Transverse colon (tissue), 4 donors: ENCODE data around the gene PBX3. TPM values are rescaled to one million over a fixed set of nuclear protein-coding genes. Genes with fewer than 3 reads are reported as not detected.

Experiments used
- DNase-seq: peaks from one replicate; pipeline ENCODE4 v3.0.0-alpha.2; 2019
- H3K27ac ChIP-seq, 4 donors: fragments of 200-600 bp; sonication (generic); 2 replicates each; pipeline ENCODE4 v1.5.1; 2016 to 2018; ENCODE audit warnings: inconsistent platforms in 4 of 4
- H3K27me3 ChIP-seq: fragments of 200-600 bp; sonication (generic); 2 replicates; pipeline ENCODE4 v1.5.1; 2017; ENCODE audit warnings: inconsistent platforms
- H3K36me3 ChIP-seq, 4 donors: fragments of 200-600 bp; sonication (generic); 2 replicates each; pipeline ENCODE4 v1.5.1; 2017 to 2019; ENCODE audit warnings: inconsistent platforms in 4 of 4
- H3K4me1 ChIP-seq, 4 donors: fragments of 200-600 bp; sonication (generic); 2 replicates each; pipeline ENCODE4 v1.5.1; 2017 to 2020; ENCODE audit warnings: inconsistent platforms in 4 of 4
- H3K4me3 ChIP-seq, 4 donors: fragments of 200-600 bp; sonication (generic); 1 replicate in 1 of 4; 2 replicates in 3 of 4; pipeline versions ENCODE4 v1.5.1 to v1.6.1; 2017 to 2019; ENCODE audit warnings: inconsistent platforms in 4 of 4
- H3K9me3 ChIP-seq, 2 donors: fragments of 200-600 bp; sonication (generic); 2 replicates each; pipeline ENCODE4 v1.5.1; 2017 to 2019; ENCODE audit warnings: inconsistent platforms in 2 of 2
- CTCF ChIP-seq, 5 experiments: fragments of 200-600 bp in 3 of 5; fragments of 450-650 bp in 2 of 5; sonication (generic) in 3 of 5; IDR thresholded peaks; 1 replicate in 2 of 5; 2 replicates in 3 of 5; pipeline ENCODE4 v1.5.1; 2016 to 2017; ENCODE audit warnings: antibody characterized with exemption in 5 of 5, inconsistent platforms in 3 of 5, mild to moderate bottlenecking in 2 of 5, moderate library complexity in 1 of 5
- EP300 ChIP-seq: sonication (generic); formaldehyde crosslinking; IDR thresholded peaks from one replicate; pipeline ENCODE4 v1.6.1; 2017; ENCODE audit warnings: antibody characterized with exemption, low read depth
- POLR2A ChIP-seq: fragments of 450-650 bp; IDR thresholded peaks from one replicate; pipeline ENCODE4 v1.6.1; 2016; ENCODE audit warnings: antibody characterized with exemption, mild to moderate bottlenecking, moderate library complexity
- POLR2AphosphoS5 ChIP-seq, 3 donors: sonication (generic); formaldehyde crosslinking; IDR thresholded peaks; one replicate each; pipeline ENCODE4 v1.6.1; 2016; ENCODE audit warnings: antibody characterized with exemption in 3 of 3
- WGBS, 2 donors: methylation state at CpG; one replicate each; pipeline ENCODE4 v1.1.5; 2018; ENCODE audit warnings: low coverage in 1 of 2; 5-methylcytosine and 5-hydroxymethylcytosine counted together
- in situ Hi-C, 4 donors: fragments of 200-750 bp; cut with MboI; loops; one replicate each; pipeline versions ENCODE4 v1.15.0 to v1.15.1; 2017; ENCODE audit warnings: low sequenced_read_pairs in 3 of 4, low pct_ligation_motif_present in 1 of 4, low pct_unique_long_range_greater_than_20kb in 1 of 4
- intact Hi-C: fragments of 100-400 bp; cut with DNase I; formaldehyde crosslinking; loops from one replicate; pipeline ENCODE4 v1.15.1; 2023; ENCODE audit warnings: low total_unique reads
- total RNA-seq, 4 donors: library from RNA; depleted of rRNA; stranded (reverse); fragments of >200 nt; gene quantifications; one replicate each; pipeline ENCODE4 v1.1.0, GENCODE V29; 2016

PBX3 gene
- total RNA-seq, 4 donors from 2014 or later, result 16.4 to 70.3 (median 20.4) TPM

DNA sequence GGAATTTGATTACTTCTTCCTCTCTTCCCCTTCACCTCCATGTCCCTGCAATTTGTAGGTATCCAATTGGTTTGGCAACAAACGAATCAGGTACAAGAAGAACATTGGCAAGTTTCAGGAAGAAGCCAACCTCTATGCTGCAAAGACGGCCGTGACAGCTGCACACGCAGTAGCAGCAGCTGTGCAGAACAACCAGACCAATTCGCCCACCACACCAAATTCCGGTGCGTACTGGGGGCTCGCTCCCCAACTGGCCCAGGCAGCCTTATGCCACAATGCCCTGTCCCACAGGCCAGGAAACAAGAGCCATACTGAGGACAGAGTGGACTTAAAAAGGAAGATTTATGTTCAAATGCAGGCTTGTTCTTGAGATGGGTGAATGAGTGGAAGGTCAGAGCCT lies 213.5 kb downstream of the PBX3 start:
- in situ Hi-C loops, result loop anchor here in 1 of 4 donors (25.0 kb wide), 1 partner anchor 548 kb away; no protein-coding TSS in a partner anchor
- no peak for TF ChIP-seq POLR2AphosphoS5 (IDR thresholded peaks at IDR 0.05)
- no peak for TF ChIP-seq EP300
- no peak for TF ChIP-seq POLR2A
- no peak for TF ChIP-seq CTCF (IDR thresholded peaks at IDR 0.05)
- Histone ChIP-seq H3K27me3 (no peaks in the 10 kb centered on the region), H3K4me3 (no peak overlapping the region), H3K36me3 (no peaks in the 10 kb centered on the region), H3K9me3 (no peaks in the 10 kb centered on the region), H3K4me1 (no peaks in the 10 kb centered on the region), H3K27ac (no peak overlapping the region)
- DNase-seq, result no peak
- WGBS, 2 donors, result 80 to 96% methylated on average over 1 to 8 of the region's 8 CpGs
- intact Hi-C loops, result no loop called here

DNA sequence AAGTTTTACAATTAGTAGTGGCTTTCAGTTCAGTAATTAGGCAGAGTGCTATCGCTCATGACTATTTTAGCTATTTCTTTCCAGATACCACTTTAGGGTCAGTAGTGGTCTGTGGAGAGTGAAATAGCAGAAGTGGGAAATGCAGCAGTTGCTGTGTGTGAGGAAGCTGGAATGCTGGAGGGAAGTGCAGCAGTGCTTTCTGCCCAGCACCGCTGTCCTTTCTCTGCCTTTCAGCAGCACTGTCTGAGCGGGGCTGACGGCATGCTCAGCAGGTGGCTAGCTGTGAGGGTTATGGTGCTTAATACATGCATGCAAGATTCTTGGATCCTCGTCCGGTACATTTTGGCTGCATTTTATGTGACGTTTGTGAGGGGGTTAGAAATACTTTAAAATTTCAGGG lies 213.9 kb downstream of the PBX3 start:
- in situ Hi-C loops, result loop anchor here in 1 of 4 donors (25.0 kb wide), 1 partner anchor 549 kb away; no protein-coding TSS in a partner anchor
- intact Hi-C loops, result no loop called here
- Histone ChIP-seq H3K9me3 (no peaks in the 10 kb centered on the region), H3K4me1 (no peaks in the 10 kb centered on the region), H3K36me3 (no peaks in the 10 kb centered on the region), H3K27me3 (no peaks in the 10 kb centered on the region), H3K27ac (no peak overlapping the region), H3K4me3 (no peak overlapping the region)
- DNase-seq, result no peak
- WGBS, 2 donors, result 83 to 100% methylated on average over 1 to 7 of the region's 7 CpGs
- TF ChIP-seq EP300 (no peak), POLR2AphosphoS5 (IDR thresholded peaks at IDR 0.05) (no peak), POLR2A (no peak), CTCF (IDR thresholded peaks at IDR 0.05) (no peak)

- in situ Hi-C loops, result loop anchor here in 1 of 4 donors (25.0 kb wide), 1 partner anchor 552 kb away; no protein-coding TSS in a partner anchor
- intact Hi-C loops, result no loop called here
- 79 to 81% methylated on average over 2 of the region's 2 CpGs for WGBS, 2 donors
Measured at GRCh38 chr9:125963932-125964331, 216.8 kb downstream of the PBX3 start.

GRCh38 chr9:125964702-125965225 lies 217.6 kb downstream of the PBX3 start:
- 90% methylated on average over 6 of the region's 6 CpGs; no CpG with 5 or more reads in 1 of the 2 donors for WGBS, 2 donors
- no peaks in the 10 kb centered on the region for H3K36me3 ChIP-seq
- intact Hi-C loops, result no loop called here

More at GRCh38 chr9:125963932-125964331, 216.8 kb downstream of the PBX3 start:
- TF ChIP-seq CTCF (IDR thresholded peaks at IDR 0.05) (no peak), EP300 (no peak), POLR2AphosphoS5 (IDR thresholded peaks at IDR 0.05) (no peak), POLR2A (no peak)
- Histone ChIP-seq H3K27ac (no peak overlapping the region), H3K9me3 (no peaks in the 10 kb centered on the region), H3K4me1 (no peaks in the 10 kb centered on the region), H3K36me3 (no peaks in the 10 kb centered on the region), H3K27me3 (no peaks in the 10 kb centered on the region), H3K4me3 (no peak overlapping the region)
- DNase-seq, result no peak

More at GRCh38 chr9:125964702-125965225, 217.6 kb downstream of the PBX3 start:
- Histone ChIP-seq H3K9me3 (no peaks in the 10 kb centered on the region), H3K27me3 (no peaks in the 10 kb centered on the region), H3K27ac (no peak overlapping the region), H3K4me3 (no peak overlapping the region), H3K4me1 (no peaks in the 10 kb centered on the region)
- DNase-seq, result no peak
- in situ Hi-C loops, result loop anchor here in 1 of 4 donors (25.0 kb wide), 1 partner anchor 552 kb away; no protein-coding TSS in a partner anchor
- no peak for TF ChIP-seq POLR2AphosphoS5 (IDR thresholded peaks at IDR 0.05)
- TF ChIP-seq POLR2A, result no peak
- no peak for TF ChIP-seq CTCF (IDR thresholded peaks at IDR 0.05)
- no peak for TF ChIP-seq EP300
